GM12875 (cell line): ENCODE data around the gene NKX2-3.

Experiments
- H3K4me3 ChIP-seq: one replicate; pipeline ENCODE4 v1.5.1; 2011; ENCODE audit warnings: low read depth, low read length, control low read depth
- CTCF ChIP-seq: IDR thresholded peaks from 2 replicates; pipeline ENCODE4 v1.5.1; 2011; ENCODE audit warnings: low read depth, mild to moderate bottlenecking, control low read depth, inconsistent platforms, low read length, moderate library complexity, borderline replicate concordance; ENCODE audit not compliant: insufficient read depth

Gene NKX2-3

GRCh38 chr10:99536338-99537085, 3.8 kb downstream of the NKX2-3 start:
- no peak overlapping the region for H3K4me3 ChIP-seq

GRCh38 chr10:99537086-99537988, 4.6 kb downstream of the NKX2-3 start:
- no peak overlapping the region for H3K4me3 ChIP-seq
- no peak for TF ChIP-seq CTCF

More at GRCh38 chr10:99536338-99537085, 3.8 kb downstream of the NKX2-3 start:
- TF ChIP-seq CTCF, result no peak

GRCh38 chr10:99537989-99538917, 5.5 kb downstream of the NKX2-3 start:
- no peak for TF ChIP-seq CTCF
- no peak overlapping the region for H3K4me3 ChIP-seq

- TF ChIP-seq CTCF, result no peak
Measured at GRCh38 chr10:99539120-99539519, 6.4 kb downstream of the NKX2-3 start.

GRCh38 chr10:99539820-99540219, 7.1 kb downstream of the NKX2-3 start:
- H3K4me3 ChIP-seq, result no peak overlapping the region
- no peak for TF ChIP-seq CTCF

More at GRCh38 chr10:99539120-99539519, 6.4 kb downstream of the NKX2-3 start:
- H3K4me3 ChIP-seq, result no peak overlapping the region

GRCh38 chr10:99540306-99540656, 7.5 kb downstream of the NKX2-3 start:
- H3K4me3 ChIP-seq, result no peak overlapping the region
- no peak for TF ChIP-seq CTCF
